Measurements from ENCODE around the gene AVPR2.

AVPR2 gene

DNA sequence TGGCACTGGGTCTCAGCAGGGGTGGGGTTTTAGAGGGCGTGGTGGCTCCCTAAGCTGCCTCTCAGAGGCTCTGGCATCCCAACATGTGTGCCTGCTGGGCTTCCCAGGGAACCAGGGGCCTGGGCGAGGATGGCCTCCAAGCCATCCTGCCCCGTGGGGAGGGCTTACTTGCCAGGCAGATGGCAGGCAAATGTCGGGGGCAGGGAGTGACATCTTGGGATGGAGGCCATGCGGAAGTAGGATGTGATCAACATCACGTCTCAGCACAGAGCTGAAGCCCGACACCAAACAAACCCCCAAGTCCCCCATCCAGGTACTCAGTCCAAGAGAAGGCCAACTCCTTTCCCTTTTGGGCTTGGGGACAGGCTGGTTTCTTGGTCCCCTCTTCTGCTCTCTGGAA, 23.2 kb upstream of the AVPR2 start:
- Mint-ChIP-seq H3K9me3 (peaks cover 14% of the 10 kb centered on the region), H3K4me1 (peaks cover 12% of the 10 kb centered on the region), H3K27me3 (ENCODE audit: low read depth) (peaks cover 33% of the 10 kb centered on the region), H3K36me3 (ENCODE audit: low read depth) (no peaks in the 10 kb centered on the region), H3K4me3 (no peak overlapping the region), H3K27ac (no peak overlapping the region)
- TF ChIP-seq, protein P1, sequence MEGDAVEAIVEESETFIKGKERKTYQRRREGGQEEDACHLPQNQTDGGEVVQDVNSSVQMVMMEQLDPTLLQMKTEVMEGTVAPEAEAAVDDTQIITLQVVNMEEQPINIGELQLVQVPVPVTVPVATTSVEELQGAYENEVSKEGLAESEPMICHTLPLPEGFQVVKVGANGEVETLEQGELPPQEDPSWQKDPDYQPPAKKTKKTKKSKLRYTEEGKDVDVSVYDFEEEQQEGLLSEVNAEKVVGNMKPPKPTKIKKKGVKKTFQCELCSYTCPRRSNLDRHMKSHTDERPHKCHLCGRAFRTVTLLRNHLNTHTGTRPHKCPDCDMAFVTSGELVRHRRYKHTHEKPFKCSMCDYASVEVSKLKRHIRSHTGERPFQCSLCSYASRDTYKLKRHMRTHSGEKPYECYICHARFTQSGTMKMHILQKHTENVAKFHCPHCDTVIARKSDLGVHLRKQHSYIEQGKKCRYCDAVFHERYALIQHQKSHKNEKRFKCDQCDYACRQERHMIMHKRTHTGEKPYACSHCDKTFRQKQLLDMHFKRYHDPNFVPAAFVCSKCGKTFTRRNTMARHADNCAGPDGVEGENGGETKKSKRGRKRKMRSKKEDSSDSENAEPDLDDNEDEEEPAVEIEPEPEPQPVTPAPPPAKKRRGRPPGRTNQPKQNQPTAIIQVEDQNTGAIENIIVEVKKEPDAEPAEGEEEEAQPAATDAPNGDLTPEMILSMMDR (IDR thresholded peaks at IDR 0.05; ENCODE audit: unreplicated experiment in 3 of 3) = no peak

DNA sequence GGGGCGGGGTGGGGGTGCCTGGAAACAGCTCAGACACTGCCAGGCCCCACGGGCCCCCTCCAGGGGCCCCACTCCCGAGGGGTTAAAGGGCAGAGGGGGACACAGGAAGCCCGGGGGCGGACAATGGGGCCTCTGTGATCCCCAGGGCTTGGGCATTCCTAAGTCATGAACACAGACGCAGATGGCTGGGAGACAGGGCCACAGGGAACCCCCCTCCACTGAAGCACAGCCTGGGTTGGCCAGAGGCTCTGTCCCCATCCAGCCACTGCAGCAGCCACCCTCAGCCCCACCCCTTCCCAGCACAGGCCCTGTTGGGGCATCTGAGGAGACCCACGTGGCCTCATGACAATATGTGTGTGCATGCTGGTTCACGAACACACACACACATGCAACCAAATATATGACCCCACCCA, 22.4 kb upstream of the AVPR2 start:
- Mint-ChIP-seq H3K4me1 (peaks cover 12% of the 10 kb centered on the region), H3K27ac (no peak overlapping the region), H3K4me3 (no peak overlapping the region), H3K27me3 (ENCODE audit: low read depth) (peaks cover 35% of the 10 kb centered on the region), H3K36me3 (ENCODE audit: low read depth) (no peaks in the 10 kb centered on the region), H3K9me3 (peaks cover 12% of the 10 kb centered on the region)
- TF ChIP-seq, protein P1 (IDR thresholded peaks at IDR 0.05; ENCODE audit: unreplicated experiment in 3 of 3) = no peak

DNA sequence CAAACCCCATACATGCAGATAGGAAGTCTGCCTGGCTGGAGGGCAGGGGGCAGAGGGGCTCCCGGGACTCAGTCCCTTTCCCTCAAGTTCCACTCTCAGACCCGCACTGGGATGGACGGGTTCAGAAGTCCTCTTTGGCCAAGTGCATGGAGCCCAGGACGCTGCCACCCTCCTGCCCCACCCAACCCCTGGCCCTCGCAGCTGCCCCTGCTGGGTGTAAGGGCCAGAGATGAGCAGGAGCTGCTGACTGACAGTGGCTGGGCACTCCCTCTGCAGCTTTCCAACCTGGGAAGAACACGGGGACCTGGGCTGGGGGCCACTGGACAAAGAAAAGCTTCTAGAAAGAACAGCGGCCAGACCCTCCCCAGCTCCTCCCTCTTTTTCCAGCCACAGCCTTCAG, 21.9 kb upstream of the AVPR2 start:
- Mint-ChIP-seq H3K4me1 (peaks cover 12% of the 10 kb centered on the region), H3K36me3 (ENCODE audit: low read depth) (no peaks in the 10 kb centered on the region), H3K27me3 (ENCODE audit: low read depth) (peaks cover 40% of the 10 kb centered on the region), H3K4me3 (no peak overlapping the region), H3K27ac (no peak overlapping the region), H3K9me3 (peaks cover 14% of the 10 kb centered on the region)
- TF ChIP-seq, protein P1 (IDR thresholded peaks at IDR 0.05; ENCODE audit: unreplicated experiment in 3 of 3) = no peak

DNA sequence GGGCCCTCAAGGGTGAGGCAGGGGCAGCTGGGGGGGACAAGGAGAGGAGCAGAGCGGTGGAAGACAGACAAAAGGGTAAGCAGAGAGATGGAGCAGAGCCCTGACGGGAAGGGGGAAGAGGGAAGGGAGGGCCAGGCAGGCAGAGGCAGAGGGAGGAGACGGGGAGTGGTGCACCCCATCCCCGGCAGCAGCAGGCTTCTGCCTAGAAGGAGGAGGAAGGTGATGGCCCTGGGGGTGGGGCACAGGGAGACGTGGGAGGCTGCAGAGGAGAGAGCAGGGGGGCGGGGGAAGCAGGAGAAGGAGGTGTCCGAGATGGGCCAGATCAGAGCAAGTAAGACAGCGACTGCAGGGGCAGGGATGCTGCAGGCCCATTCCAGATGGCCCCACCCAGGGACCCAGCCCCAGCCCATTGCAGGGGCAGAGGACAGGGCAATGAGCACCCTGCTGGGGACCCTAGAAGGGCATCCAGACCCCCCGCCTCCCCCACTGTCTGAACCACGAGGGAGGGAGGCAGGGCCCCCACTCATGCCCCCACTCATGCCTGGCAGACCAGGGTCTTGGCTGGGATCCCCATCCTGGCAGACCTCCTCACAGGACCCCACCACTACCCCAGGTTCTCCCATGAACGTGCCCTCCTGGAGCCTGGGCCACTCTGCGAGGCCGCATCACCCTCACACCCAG, 21.2 kb upstream of the AVPR2 start:
- TF ChIP-seq, protein P1 (IDR thresholded peaks at IDR 0.05; ENCODE audit: unreplicated experiment in 3 of 3) = no peak
- Mint-ChIP-seq H3K4me1 (peaks cover 8% of the 10 kb centered on the region), H3K4me3 (peak overlapping the region in 1 of 3 experiments; percentile 19), H3K27me3 (ENCODE audit: low read depth) (peaks cover 47% of the 10 kb centered on the region), H3K9me3 (peaks cover 16% of the 10 kb centered on the region), H3K27ac (no peak overlapping the region), H3K36me3 (ENCODE audit: low read depth) (no peaks in the 10 kb centered on the region)

DNA sequence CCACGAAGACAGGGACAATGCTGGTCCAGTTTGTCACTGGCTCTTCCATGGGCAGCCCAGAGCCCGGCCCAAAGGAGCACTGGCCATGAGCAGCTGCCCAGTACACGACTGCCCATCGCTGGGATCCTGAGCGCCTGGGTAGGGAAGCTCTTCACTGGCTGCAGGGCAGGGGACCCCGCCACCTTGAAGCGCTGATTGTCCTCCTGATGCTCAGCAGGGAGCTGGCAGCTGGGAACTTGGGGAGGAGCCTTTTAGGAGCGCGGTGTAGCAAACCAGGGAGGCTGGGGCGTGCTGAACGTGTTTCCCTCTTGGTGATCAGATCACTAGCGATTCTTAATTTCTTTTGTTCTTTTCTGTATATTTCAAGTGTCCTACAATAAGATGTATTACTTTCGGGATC, 20.3 kb upstream of the AVPR2 start:
- H3K4me1 Mint-ChIP-seq = peaks cover 2% of the 10 kb centered on the region
- peaks cover 20% of the 10 kb centered on the region for H3K9me3 Mint-ChIP-seq
- TF ChIP-seq, protein P1 (IDR thresholded peaks at IDR 0.05; ENCODE audit: unreplicated experiment in 3 of 3) = no peak
- no peaks in the 10 kb centered on the region for H3K36me3 Mint-ChIP-seq (ENCODE audit: low read depth)
- H3K4me3 Mint-ChIP-seq = peak overlapping the region; percentile 47 to 66 (median 63)
- H3K27me3 Mint-ChIP-seq (ENCODE audit: low read depth) = peaks cover 50% of the 10 kb centered on the region
- H3K27ac Mint-ChIP-seq = no peak overlapping the region

DNA sequence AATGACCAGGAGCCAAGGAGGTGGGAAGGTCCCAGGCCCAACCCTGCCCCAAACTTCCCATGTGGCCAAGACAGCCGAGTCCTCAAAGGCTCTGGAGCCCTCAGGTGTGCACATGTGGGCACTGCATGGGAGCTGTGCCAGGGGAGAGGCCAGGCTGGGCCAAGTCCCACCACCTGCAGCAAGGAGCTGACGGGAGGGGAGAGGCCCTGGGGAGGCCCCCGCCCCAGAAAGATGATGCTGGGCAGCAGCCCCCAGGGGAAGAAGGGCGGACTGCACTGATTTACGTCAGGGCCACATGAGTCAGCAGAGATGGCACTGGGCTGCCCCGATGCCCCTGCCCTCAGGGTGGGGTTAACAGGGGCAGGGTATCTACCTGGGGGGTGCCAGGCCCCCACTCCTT, 19.9 kb upstream of the AVPR2 start:
- Mint-ChIP-seq H3K4me3 (peak overlapping the region; percentile 47 to 66 (median 63)), H3K4me1 (no peaks in the 10 kb centered on the region), H3K36me3 (ENCODE audit: low read depth) (no peaks in the 10 kb centered on the region), H3K27me3 (ENCODE audit: low read depth) (peaks cover 45% of the 10 kb centered on the region), H3K27ac (no peak overlapping the region), H3K9me3 (peaks cover 22% of the 10 kb centered on the region)
- TF ChIP-seq, protein P1 (IDR thresholded peaks at IDR 0.05; ENCODE audit: unreplicated experiment in 3 of 3) = no peak

Data from nephron (organoid).